Right lobe of liver (tissue), 6 donors: ENCODE results near the gene GNB1. TPM values are rescaled to one million over a fixed set of nuclear protein-coding genes. Genes with fewer than 3 reads are reported as not detected.

Experiments
- ATAC-seq, 4 donors: fragments of 200-7000 bp; cut with Tn5 transposase; one replicate each; pipeline ENCODE4 v1.9.1; 2020; ENCODE audit warnings: mild to moderate bottlenecking in 4 of 4, moderate library complexity in 4 of 4
- DNase-seq, 3 donors: peaks; one replicate each; pipeline ENCODE4 v3.0.0-alpha.2; 2020
- H3K27ac ChIP-seq, 3 donors: fragments of 200-600 bp; one replicate each; pipeline ENCODE4 v1.8.0; 2022
- H3K27me3 ChIP-seq, 2 donors: fragments of 200-600 bp; one replicate each; pipeline ENCODE4 v1.8.0; 2022
- H3K36me3 ChIP-seq, 4 donors: fragments of 200-600 bp; sonication (generic) in 1 of 4; one replicate each; pipeline versions ENCODE4 v1.5.1 to v1.8.0; 2017 to 2022; ENCODE audit warnings: control low read depth in 1 of 4
- H3K4me1 ChIP-seq, 4 donors: fragments of 200-600 bp; sonication (generic) in 1 of 4; one replicate each; pipeline versions ENCODE4 v1.5.1 to v1.8.0; 2017 to 2022; ENCODE audit warnings: control low read depth in 1 of 4
- H3K4me3 ChIP-seq, 3 donors: fragments of 200-600 bp; one replicate each; pipeline ENCODE4 v1.8.0; 2022
- H3K9me3 ChIP-seq, 4 donors: fragments of 200-600 bp; sonication (generic) in 1 of 4; one replicate each; pipeline versions ENCODE4 v1.5.1 to v1.8.0; 2017 to 2022; ENCODE audit warnings: control low read depth in 1 of 4
- CTCF ChIP-seq, 4 donors: fragments of 200-600 bp in 3 of 4; fragments of 450-650 bp in 1 of 4; IDR thresholded peaks; one replicate each; pipeline versions ENCODE4 v1.5.1 to v1.8.0; 2016 to 2022; ENCODE audit warnings: antibody characterized with exemption in 4 of 4, mild to moderate bottlenecking in 2 of 4
- POLR2A ChIP-seq: fragments of 450-650 bp; IDR thresholded peaks from one replicate; pipeline ENCODE4 v1.6.1; 2017; ENCODE audit warnings: antibody characterized with exemption, mild to moderate bottlenecking
- WGBS: methylation state at CpG from one replicate; pipeline ENCODE4 v1.1.6; 2018; ENCODE audit warnings: low coverage, low lambda C conversion rate; ENCODE audit not compliant: insufficient coverage; ENCODE audit errors: missing lambda C conversion rate; 5-methylcytosine and 5-hydroxymethylcytosine counted together
- intact Hi-C, 2 donors: fragments of 100-400 bp; cut with DNase I; formaldehyde crosslinking; loops; one replicate each; pipeline versions ENCODE4 v1.11.2 to v1.14.1; 2022
- total RNA-seq, 6 experiments: library from RNA; depleted of rRNA in 2 of 6; stranded (reverse); fragments of >200 nt in 2 of 6; fragmentation: NEBNext Ultra II Directional in 3 of 6; extraction: Animal tissue kit (Norgen Biotek cat#: 25700) in 3 of 6; gene quantifications; one replicate each; pipeline versions ENCODE4 v1.1.0 to v1.2.4, GENCODE V29; 2016 to 2023
- donor health status: DM: no; HTN: yes; CAD: no.
- donor health status: DM: no; HTN: no; CAD: no.
- donor health status: DM: no; HTN: no; CAD: no.
- donor health status: DM: no; HTN: yes; CAD: no.
- donor health status: DM: no; HTN: yes; CAD: no.

GNB1 gene
- total RNA-seq, 6 experiments from 2014 or later = 85.9 to 147 (median 104) TPM

GRCh38 chr1:1833916-1834325 lies 57.0 kb downstream of the GNB1 start:
- Histone ChIP-seq H3K36me3 (peaks cover 0 to 4% (median 0%) of the 10 kb centered on the region in 4 donors), H3K4me3 (no peak overlapping the region), H3K9me3 (no peaks in the 10 kb centered on the region), H3K27ac (no peak overlapping the region), H3K27me3 (no peaks in the 10 kb centered on the region), H3K4me1 (peaks cover 0 to 19% (median under 1%) of the 10 kb centered on the region in 4 donors)
- ATAC-seq = peak in 3 of 4 donors; percentile 14 to 69 (median 46)
- TF ChIP-seq CTCF (IDR thresholded peaks at IDR 0.05) = no peak
- TF ChIP-seq POLR2A = no peak
- WGBS = 35% methylated on average over 5 of the region's 6 CpGs
- no peak for DNase-seq
- intact Hi-C loops = no loop called here

- peaks cover 0 to 4% (median 0%) of the 10 kb centered on the region in 4 donors for H3K36me3 ChIP-seq
- WGBS = 61% methylated on average over 10 of the region's 10 CpGs
Measured at GRCh38 chr1:1833456-1833855, 57.4 kb downstream of the GNB1 start.

DNA sequence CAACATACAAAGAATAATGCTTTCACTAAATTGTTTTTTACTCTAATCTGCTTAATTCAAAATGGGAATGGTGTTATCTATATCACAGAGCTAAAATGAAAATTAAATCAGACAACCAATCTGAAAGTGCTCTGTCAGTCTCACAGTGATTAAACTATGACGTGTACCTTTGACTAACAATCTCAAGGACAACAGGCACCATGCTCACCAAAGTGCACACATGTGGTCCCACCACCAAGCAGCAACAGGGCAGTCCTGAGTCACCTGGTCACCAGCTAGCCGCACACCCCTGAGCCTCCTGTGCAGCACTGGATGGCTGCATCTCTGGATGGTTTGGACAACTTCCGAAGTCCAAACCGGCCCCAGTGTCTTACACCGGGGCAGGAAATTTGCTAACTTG lies 58.1 kb downstream of the GNB1 start:
- ATAC-seq (peak; percentile 13 to 66 (median 40)), DNase-seq (no peak)
- Histone ChIP-seq H3K27ac (no peak overlapping the region), H3K9me3 (no peaks in the 10 kb centered on the region), H3K4me1 (peaks cover 0 to 19% (median under 1%) of the 10 kb centered on the region in 4 donors), H3K27me3 (no peaks in the 10 kb centered on the region), H3K36me3 (peaks cover 0 to 4% (median 0%) of the 10 kb centered on the region in 4 donors), H3K4me3 (no peak overlapping the region)
- WGBS = 64% methylated on average over 5 of the region's 5 CpGs
- intact Hi-C loops = no loop called here
- no peak for TF ChIP-seq CTCF (IDR thresholded peaks at IDR 0.05)
- no peak for TF ChIP-seq POLR2A

More at GRCh38 chr1:1833456-1833855, 57.4 kb downstream of the GNB1 start:
- Histone ChIP-seq H3K27me3 (no peaks in the 10 kb centered on the region), H3K27ac (no peak overlapping the region), H3K9me3 (no peaks in the 10 kb centered on the region), H3K4me3 (no peak overlapping the region), H3K4me1 (peaks cover 0 to 19% (median under 1%) of the 10 kb centered on the region in 4 donors)
- ATAC-seq = peak; percentile 45 to 88 (median 62)
- intact Hi-C loops = no loop called here
- no peak for TF ChIP-seq CTCF (IDR thresholded peaks at IDR 0.05)
- TF ChIP-seq POLR2A = no peak
- DNase-seq = peak in 1 of 3 donors; percentile 55

DNA sequence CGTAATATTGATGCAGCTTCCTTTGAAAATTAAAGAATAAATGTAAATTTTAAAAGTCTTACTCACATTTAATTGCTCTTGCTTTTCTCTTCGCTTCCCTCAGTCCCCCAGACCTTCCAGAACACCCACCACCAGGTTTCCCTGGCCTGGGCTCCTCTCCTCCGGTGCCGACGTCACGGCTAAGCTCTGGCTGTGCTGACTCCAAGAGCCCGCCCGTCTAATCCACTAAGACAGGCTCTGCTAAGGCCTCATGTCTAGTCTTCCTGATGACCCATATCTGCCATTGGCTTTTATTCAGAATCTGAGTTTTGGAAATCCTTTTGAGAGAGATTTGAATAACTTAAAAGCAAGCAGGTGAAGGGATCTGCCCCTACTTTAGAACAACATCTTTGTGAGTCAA lies 58.7 kb downstream of the GNB1 start:
- DNase-seq (no peak), ATAC-seq (no peak)
- TF ChIP-seq CTCF (IDR thresholded peaks at IDR 0.05) = no peak
- no peak for TF ChIP-seq POLR2A
- Histone ChIP-seq H3K36me3 (peaks cover 0 to 4% (median 0%) of the 10 kb centered on the region in 4 donors), H3K4me3 (no peak overlapping the region), H3K27me3 (no peaks in the 10 kb centered on the region), H3K4me1 (peaks cover 0 to 19% (median under 1%) of the 10 kb centered on the region in 4 donors), H3K27ac (no peak overlapping the region), H3K9me3 (no peaks in the 10 kb centered on the region)
- 90% methylated on average over 8 of the region's 8 CpGs for WGBS
- intact Hi-C loops = no loop called here
